Middle frontal gyrus (tissue), 1 donor: ENCODE results near the gene DGKB.
"Not testable (repeated sequence)": the region's sequence is repeated elsewhere in the genome, so short reads cannot be mapped to it uniquely, and the experiment has no call there.

Experiments
- DNase-seq: peaks from one replicate; pipeline ENCODE4 v3.0.0-alpha.2; 2015; ENCODE audit warnings: low spot score; ENCODE audit errors: extremely low spot score

DGKB gene

DNA sequence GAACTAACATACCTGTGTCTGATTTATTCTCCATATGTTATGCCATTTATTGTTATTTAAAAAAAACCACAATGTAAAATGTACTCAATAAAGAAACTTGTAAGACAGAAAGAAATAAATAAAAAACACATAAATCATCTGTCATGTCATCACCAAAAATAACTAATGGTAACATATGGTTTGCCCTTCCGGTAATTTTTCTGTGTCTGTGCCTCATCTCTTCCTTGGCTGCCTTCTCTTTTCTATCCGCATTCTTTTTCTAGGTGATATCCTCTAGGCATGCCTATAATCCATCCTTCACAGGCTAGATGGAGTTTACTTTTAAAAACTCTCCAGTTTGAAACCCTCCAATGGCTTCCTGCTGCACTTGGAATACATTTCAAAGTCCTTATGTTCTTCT lies 609.1 kb downstream of the DGKB start:
- DNase-seq: no peak

DNA sequence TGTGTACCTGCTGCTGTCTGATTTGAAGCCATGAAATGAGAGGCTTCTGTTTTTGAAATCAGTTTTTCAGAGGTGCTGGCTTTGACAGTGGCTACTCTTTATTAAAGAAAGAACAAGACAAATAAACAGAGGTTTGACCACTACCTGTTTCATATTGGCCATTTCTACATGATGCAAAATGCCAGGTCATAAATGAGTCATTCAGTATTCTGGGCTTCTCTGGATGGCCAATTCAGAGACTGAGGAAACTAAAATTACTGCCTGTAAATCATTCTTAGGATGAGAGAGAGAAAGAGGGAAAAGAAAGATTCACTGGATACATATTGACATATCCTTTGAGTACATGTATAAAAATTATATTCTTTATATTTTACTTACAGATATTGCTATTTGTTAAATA lies 609.8 kb downstream of the DGKB start:
- no peak for DNase-seq

DNA sequence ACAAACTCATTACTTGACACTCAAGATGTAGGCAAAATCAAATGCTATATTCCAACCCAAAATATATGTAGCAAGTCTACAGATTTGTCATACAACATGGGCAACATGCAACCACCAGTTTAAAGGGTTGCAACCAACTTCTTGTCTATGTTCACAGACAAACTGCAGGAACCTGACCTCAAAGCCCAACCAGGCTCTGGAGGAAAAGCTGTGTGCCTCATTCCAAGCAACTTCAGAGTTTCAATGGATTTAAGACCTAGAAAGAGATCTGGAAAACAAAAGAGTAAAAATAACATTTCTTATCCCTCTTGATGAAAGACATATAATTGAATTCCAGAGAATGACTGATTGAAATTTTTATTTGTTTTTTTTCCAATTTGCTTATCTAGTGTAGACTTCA lies 612.6 kb downstream of the DGKB start:
- no peak for DNase-seq

DNA sequence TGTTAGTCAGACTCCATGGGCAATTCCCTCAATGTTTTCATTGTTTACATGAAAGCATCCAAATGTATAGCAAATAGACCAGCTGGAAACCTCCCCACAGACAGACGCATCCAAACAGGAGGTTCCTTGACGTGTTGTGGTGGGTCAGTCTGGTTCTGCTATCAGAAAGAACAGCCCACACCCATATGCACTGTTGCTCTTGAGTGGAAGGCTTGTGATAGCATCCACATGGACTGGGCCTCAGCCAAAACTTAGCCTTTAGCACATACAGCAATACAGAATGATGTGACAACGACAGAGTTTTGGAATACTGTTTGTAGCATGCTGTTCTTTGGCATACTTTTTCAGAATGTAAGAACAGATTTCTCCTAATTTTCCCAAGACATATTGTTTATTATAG lies 613.9 kb downstream of the DGKB start:
- no peak for DNase-seq

DNA sequence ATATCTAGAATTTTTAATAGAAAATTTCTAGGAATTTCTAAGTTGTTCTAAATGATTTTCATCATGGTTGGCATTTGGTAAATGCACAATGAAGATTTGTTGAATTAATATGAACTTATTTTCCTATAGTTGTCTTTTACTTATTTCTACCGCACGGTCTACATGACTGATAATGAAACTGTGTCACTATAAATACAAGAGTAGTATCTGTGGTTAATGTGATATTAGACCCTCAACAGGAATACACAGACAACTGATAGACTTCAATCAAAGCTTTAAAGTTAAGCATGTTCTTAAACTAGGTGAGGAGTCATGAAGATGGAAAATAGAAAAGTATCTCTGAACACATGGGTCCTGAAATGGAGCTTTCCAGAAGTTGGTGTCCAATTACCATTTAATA lies 615.2 kb downstream of the DGKB start:
- no peak for DNase-seq

DNA sequence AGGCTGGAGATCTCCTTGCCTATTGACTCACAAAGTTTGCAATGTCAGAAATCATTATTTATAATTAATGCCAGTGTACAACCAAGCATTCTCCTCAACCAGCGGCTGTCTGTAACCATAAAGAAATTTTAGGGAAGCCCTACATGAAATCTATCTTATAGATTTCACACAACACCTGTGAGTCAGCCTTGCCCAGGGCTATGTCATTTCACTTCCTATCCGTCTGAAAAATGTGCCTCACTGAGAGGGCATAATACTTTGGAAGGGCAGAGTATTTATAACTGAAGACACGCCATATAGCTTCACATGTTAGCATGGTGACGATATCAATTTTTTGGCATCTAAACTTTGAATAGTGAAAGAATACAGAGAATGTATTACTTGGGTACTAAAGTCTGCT lies 616.5 kb downstream of the DGKB start:
- DNase-seq: no peak

DNA sequence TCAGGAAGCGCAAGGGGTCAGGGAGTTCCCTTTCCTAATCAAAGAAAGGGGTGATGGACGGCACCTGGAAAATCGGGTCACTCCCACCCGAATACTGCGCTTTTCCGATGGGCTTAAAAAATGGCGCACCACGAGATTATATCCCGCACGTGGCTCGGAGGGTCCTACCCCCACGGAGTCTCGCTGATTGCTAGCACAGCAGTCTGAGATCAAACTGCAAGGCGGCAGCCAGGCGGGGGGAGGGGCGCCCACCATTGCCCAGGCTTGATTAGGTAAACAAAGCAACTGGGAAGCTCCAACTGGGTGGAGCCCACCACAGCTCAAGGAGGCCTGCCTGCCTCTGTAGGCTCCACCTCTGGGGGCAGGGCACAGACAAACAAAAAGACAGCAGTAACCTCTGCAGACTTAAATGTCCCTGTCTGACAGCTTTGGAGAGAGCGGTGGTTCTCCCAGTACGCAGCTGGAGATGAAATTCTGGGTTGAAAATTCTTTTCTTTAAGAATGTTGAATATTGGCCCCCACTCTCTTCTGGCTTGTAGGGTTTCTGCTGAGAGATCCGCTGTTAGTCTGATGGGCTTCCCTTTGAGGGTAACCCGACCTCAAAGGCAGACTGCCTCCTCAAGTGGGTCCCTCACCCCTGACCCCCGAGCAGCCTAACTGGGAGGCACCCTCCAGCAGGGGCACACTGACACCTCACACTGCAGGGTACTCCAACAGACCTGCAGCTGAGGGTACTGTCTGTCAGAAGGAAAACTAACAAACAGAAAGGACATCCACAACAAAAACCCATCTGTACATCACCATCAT lies 623.3 kb downstream of the DGKB start:
- not testable (repeated sequence) for DNase-seq

DNA sequence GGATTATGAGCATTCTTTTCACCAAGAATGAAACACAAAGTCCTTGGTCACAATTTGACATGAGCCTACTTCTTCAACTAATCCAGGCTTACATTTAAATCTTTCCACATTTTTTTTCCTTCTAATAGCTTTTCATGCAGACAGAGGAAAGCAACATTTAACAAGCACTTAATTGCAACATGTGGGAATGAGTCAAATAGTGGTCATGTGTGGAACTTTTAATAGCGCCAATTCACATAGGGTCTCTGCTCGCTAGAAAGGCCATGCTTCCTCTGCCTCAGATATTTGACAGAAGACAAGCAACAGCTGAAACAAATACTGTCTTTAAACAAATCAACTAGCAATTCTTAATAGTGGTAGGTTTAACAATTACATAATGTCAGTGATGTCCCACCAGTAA lies 627.2 kb downstream of the DGKB start:
- no peak for DNase-seq

DNA sequence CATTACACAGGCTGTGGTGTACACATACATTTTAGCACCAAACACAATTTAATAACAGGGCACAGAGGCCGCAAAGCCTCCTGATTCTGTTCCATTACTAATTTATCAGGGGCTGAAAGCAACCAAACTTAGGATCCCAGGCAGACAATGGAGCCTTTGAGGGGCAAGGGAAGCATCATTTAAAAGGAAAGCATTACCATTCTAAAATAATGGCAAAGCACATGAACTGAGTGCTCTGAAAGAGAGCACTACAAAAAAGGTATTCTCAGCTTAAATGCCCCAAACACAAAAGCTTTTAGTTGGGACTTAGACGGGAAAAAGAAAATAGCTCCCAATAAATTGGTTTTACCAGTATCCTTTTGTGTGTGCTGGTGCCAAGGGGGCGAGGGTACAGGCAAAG lies 631.1 kb downstream of the DGKB start:
- DNase-seq: no peak

DNA sequence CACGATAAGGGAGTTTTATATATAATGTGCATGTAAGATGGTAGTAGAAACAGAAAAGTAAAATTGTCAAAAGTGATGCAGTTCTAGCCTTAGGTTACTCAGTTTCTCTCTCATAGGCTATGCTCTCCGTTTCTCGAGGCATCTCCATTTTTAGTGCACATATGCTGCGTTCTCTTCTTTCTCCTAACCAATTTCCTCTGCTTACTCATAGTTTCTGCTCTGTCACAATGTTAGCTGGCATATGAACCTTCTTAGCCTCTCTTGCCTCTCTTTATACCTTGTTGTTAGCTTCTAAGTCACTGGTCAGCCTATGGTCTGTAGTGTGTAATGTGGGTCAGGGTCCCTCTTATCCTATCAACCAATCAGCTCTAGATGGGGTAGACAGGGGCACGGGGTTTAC lies 632.5 kb downstream of the DGKB start:
- no peak for DNase-seq

DNA sequence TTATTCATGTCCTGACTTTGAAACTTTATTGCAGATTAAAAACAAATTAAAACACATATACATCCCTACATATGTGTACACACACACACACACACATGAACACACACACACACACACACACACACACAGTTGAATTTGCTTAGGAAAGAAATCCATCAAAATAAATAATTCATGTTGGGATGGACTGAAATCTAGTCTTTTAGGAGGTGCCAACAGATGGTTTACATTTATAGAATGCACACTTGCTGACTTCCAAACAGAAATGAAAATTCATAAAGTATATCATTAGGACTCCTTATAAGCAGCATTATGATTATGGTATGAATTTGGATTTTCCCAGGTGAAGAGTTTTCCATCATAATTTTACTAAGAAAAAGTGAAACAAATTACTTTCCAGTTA lies 642.5 kb downstream of the DGKB start:
- DNase-seq: no peak

DNA sequence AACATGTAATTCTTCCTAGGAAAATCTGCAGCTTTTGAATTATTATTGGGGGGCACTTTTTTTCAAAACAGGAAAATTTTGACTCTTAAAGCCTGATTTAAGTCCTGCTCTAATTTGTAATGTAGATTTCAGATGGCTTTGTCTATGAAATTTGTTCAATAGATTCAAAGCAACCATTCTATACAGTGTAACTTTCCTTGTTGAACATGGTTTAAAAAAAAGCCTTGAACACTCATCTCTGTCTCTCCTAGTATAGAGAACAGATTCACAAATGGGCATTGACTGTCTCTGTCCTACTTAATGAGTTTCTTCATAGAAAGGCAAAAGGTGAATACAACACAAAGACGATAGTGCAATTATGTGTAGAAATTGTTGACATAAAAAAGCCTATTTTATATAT lies 643.7 kb downstream of the DGKB start:
- DNase-seq: no peak

DNA sequence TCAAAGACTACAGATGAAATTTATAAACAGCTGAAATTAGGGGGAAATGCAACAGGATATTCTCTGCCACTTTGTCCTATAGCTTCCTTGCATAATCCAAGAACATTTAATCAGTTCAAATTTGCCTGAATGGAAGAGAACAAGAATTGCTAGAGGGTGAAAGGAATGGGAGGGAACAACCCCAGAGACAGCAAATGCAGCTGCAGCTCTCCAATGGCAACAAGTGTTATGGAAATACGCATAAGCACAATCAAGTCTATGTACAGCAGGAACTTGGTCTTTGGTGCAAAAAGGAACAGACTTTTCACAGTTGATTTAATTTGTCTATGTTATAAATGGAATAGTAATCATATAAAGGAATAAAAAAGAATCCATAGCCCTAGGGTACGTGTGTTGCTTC lies 644.1 kb downstream of the DGKB start:
- DNase-seq: no peak

DNA sequence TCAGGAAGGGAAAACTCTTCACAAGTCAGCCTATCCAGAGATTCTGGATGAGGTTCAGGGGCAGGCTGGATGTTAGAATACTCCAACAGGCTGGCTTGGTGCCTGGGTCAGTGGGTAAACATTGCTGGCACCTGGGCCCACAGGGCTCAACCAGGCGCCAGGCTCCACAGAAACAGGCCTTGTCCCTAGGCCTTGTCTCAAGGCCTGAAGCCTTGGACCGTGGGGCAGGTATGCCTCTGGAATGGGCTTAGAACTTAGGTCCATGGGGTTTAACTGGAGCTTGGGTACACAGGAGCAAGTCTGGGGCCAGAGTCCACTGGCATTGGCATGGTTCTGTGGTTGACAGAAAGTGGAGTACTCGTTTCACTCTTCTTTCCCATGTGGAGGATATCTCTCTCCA lies 650.1 kb downstream of the DGKB start:
- DNase-seq: no peak

DNA sequence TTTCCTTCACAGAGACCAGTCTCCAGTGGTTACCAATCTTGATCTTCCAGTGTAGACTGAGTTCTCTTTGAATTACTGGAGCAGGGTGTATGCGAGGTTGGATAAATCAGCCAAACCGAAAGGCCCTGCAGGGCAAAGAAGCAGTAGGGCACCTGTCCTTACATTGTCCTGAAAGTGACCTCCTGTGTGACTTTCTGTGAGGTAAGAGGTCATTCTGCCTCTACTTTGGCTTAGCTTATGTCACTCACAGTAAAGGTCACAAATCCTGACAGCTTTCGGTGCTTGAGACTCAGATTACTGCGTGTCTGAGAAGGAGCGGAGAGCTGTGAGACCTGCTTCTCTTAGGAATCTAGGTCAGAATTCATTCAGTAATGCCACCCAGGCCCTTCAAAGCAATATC lies 660.4 kb downstream of the DGKB start:
- no peak for DNase-seq

DNA sequence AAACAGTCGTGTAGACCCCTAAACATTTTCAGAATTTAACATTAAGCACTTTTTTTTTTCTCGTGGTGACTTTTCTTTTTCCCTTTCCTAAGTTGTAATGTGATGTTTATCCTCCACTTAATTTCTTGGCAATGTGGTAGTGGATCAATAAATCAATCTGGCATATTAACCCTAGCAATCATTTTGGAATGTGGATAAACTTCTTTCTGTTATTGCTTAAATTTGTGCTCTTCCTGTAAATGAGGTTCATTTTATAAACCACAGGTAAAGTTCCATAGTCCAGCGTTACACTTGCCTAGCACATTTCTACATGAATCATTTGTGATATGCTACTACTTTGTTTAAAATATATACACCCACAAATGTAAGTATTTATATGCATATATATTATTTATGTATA lies 665.7 kb downstream of the DGKB start:
- DNase-seq: no peak

DNA sequence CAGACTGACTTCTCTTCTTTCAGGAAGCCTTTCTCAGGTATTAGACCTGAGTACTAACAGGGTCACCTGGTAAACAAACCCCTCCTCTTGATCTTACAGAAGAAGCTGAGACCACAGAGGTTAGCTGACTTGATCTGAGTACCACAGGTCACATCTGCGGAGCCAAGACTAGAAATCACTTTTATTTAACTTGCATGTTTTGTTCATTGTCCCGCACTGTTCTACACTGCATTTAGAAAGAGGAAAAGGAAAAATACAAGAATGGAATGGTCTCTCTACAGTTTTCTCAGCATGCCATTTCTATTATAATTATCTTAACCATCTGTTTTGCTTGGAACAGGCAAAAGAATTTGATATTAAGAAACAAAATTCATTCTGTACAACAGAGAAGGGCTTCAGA lies 667.5 kb downstream of the DGKB start:
- DNase-seq: no peak

DNA sequence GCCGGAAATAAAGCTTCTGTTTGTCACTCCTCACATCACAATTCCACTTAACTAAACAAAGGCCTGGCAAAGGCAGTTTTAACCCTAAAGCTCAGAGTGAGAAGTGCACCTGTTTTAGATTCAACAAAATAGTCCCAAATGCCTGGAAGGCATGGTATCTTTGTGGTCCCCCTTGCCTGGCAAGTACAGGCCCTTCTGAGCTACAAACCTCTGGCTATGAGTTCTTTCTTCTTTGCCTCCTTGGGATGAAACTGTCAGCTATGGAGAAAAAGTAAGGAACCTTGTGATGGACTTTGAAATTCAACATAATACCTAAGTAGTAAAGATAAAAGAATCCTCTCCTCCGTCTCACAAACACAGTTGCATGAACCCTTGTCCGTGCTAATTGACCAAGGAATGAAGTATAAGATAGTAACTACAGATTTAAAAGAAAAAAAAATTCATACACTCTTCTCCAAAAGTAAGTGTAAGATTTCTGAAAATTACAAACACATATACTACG lies 668.6 kb downstream of the DGKB start:
- DNase-seq: no peak

DNA sequence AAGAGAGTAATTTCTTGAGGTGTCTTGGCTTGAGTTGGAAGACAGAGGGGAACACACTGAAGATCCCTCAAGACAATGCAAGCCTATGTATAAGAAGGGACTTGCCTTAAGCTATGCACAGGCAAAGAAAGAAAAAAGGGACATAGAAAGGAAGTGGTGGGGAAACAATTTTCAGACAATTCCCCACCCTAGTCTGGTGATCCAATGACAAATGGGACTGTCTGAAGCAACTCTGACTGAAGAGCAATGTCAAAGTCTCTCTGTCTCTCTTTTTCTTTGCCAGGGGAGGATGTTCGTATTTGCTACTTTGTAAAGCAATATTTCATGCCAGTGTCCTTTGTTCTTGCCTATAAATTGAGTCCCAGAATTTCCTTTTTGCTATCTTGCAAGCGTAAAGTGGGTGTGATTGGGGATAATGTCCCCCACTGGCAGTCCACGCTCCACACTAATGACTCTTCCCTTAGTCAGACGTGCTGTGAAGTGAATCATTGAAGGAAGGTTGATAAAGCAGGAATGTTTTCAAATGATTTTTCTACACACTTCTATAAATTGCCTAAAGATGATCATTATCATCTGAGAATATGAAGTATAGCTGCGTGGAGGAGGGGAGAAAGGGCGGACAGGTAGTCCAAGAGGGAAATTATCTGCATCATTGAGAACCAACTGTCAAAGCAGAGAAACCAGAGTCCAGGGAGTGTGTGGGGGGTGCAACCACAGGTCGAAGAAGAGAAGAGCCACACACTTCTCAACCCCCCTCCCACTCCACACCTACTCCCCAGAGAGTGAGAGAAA lies 669.3 kb downstream of the DGKB start:
- no peak for DNase-seq

DNA sequence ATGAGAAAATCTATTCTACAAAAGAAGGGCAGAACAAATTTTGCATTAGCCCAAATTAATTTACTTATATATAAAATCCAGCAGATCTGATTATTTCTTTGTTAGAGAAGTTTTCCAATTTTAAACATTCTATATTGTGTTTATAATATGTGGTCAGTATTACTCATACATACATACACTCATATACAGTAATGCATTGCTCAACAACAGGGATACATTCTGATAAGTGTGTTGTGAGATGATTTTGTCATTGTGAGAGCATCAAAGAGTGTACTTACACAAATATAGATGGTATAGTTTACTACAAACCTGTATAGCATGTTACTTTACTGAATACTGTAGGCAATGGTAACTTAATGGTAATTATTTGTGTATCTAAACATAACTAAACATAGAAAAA lies 673.5 kb downstream of the DGKB start:
- no peak for DNase-seq

DNA sequence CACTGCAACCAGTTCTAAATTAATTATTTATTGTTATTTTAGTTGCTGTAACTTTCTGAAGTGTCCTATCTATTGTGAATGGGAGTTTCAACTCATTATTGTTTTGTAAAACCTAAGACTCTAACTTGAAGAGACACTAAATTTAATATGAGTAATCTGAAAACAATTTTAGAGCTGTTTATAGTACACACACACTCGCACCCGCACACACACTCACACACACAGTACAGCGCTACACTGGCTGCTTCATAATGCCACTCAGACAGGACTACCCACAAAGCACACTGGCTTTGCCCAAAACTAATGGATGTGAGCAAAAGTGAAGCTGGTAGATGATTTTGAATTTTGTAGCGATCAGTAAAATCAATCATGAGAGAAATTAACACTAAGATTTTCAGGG lies 674.2 kb downstream of the DGKB start:
- no peak for DNase-seq

DNA sequence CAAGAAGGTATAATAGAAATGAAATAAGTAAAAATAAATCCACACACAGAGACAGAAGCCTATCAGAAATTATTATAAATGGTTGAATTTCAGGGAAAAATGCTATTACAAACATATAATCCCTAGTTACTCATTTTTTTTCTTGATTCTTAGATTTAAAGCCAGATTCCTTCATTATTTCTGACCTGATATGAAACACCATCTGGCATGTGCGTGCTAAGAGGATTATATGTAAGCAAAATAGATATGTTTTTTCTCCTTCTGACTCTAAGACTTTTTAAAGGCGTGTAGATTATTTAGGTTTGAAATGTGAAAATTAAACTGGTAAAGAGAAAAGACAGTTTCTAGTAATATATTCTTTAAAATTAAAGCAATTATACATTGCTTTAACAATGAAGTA lies 676.4 kb downstream of the DGKB start:
- no peak for DNase-seq

DNA sequence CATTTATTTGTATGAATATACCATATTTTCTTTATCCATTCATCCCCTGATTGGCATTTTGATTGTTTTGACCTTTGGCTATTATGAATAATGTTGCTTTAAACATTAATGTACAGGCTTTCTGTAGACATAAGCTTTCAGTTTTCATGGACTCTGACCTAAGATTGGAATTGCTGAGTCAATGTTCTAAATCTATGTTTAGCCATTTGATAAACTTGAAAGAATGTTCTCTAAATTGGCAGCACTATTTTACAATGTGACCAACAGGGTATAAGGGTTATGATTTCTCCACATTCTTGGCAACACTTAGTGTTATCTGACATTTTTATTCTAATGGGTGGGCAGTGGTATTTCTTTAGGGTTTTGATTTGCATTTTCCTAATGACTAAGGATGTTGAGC lies 683.4 kb downstream of the DGKB start:
- DNase-seq: no peak
